ENCODE data around the gene PCNT. TPM values are rescaled to one million over a fixed set of nuclear protein-coding genes. Genes with fewer than 3 reads are reported as not detected.

PCNT gene
- total RNA-seq, 1 experiment from 2014 or later: 38.4 TPM

DNA sequence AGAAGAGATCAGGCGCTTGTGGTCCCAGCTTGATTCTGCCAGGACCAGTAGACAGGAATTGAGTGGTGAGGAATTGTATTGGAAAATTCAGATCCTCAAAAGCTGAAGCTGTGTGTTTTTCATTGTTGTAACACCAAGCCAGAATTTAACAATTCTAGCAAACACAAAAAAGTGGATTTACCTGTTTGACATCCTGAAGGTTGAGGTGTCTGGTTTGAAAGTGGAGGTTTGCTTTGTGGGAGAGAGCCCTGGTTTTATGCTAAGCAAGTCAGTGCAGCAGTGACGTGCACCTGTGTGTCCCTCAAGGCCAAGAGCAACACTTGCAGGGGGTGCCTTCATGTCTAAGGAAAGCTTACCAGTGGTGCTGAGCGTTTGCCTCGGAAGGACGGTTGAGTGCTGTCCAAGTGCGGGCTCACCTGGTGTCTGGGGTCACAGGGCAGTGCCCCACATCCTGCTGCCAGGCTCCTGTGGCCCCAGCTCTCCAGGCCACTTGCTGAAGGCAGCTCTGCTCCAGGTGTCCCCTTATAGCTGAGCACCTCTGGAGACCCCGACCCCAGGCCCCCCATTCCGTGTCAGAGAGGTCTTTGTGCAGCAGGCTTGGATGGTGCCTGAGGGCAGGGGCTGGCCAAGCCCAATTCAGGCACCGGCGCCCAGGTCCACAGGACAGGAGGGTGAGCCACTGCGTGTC, 27.7 kb downstream of the PCNT start:
- Mint-ChIP-seq H3K4me3 (ENCODE audit: unreplicated experiment) (no peak overlapping the region), H3K9me3 (ENCODE audit: unreplicated experiment) (no peaks in the 10 kb centered on the region), H3K27ac (ENCODE audit: unreplicated experiment) (no peak overlapping the region), H3K4me1 (ENCODE audit: low read depth, unreplicated experiment) (no peaks in the 10 kb centered on the region), H3K27me3 (ENCODE audit: insufficient read depth, unreplicated experiment) (no peaks in the 10 kb centered on the region), H3K36me3 (ENCODE audit: insufficient read depth, unreplicated experiment) (peaks cover 60% of the 10 kb centered on the region)
- H3K4me1 ChIP-seq: no peaks in the 10 kb centered on the region
- no peak for DNase-seq
- ChIA-PET POLR2A (no interaction called here), CTCF (interaction anchor here (1.0 kb wide), 1 partner anchor 75 kb away, joined by 3 read pairs; no protein-coding TSS in a partner anchor)
- TF ChIP-seq, protein P1, sequence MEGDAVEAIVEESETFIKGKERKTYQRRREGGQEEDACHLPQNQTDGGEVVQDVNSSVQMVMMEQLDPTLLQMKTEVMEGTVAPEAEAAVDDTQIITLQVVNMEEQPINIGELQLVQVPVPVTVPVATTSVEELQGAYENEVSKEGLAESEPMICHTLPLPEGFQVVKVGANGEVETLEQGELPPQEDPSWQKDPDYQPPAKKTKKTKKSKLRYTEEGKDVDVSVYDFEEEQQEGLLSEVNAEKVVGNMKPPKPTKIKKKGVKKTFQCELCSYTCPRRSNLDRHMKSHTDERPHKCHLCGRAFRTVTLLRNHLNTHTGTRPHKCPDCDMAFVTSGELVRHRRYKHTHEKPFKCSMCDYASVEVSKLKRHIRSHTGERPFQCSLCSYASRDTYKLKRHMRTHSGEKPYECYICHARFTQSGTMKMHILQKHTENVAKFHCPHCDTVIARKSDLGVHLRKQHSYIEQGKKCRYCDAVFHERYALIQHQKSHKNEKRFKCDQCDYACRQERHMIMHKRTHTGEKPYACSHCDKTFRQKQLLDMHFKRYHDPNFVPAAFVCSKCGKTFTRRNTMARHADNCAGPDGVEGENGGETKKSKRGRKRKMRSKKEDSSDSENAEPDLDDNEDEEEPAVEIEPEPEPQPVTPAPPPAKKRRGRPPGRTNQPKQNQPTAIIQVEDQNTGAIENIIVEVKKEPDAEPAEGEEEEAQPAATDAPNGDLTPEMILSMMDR (IDR thresholded peaks at IDR 0.05; ENCODE audit: insufficient read depth in 1 of 2, low read depth in 1 of 2, low read length in 1 of 2, severe bottlenecking in 1 of 2, unreplicated experiment in 1 of 2): no peak
- no peaks in the 10 kb centered on the region for H3K9me3 ChIP-seq
- no TSS peak for BruUV-seq (replicated peaks)
- no peaks in the 10 kb centered on the region for H3K27me3 ChIP-seq (replicated peaks; ENCODE audit: control insufficient read depth, insufficient read depth, low read length)
- peaks cover 2% of the 10 kb centered on the region for H3K36me3 ChIP-seq (ENCODE audit: control insufficient read depth, insufficient read depth, low read length)
- intact Hi-C loops (cut with micrococcal nuclease; ENCODE audit: unreplicated experiment): no loop called here
- H3K4me3 ChIP-seq (ENCODE audit: low read depth, low read length): no peak overlapping the region

DNA sequence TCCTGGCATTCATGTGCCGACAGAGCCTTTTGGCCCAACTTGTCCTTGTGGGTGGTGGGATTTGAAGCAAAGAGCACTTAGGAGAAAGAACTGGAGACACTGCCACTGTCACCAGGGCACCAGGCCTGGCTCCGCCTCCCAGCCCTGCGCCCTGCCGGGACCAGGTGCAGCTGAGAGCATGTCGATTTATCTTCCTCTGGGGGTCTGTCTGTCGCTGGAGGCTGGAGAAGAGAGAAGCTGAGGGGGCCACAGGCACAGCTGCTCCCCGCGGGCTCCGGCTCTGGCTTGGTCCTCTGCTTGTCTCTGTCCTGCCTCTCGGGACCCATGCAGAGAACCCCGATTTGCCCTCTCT, 28.2 kb downstream of the PCNT start:
- intact Hi-C loops (cut with micrococcal nuclease; ENCODE audit: unreplicated experiment): no loop called here
- no peak overlapping the region for H3K27ac Mint-ChIP-seq (ENCODE audit: unreplicated experiment)
- no peak for DNase-seq
- ChIA-PET POLR2A (no interaction called here), CTCF (interaction anchor here (1.0 kb wide), 1 partner anchor 76 kb away, joined by 3 read pairs; no protein-coding TSS in a partner anchor)
- H3K4me3 ChIP-seq (ENCODE audit: low read depth, low read length): no peak overlapping the region
- H3K36me3 ChIP-seq (ENCODE audit: control insufficient read depth, insufficient read depth, low read length): peaks cover 2% of the 10 kb centered on the region
- H3K9me3 Mint-ChIP-seq (ENCODE audit: unreplicated experiment): no peaks in the 10 kb centered on the region
- no peaks in the 10 kb centered on the region for H3K27me3 Mint-ChIP-seq (ENCODE audit: insufficient read depth, unreplicated experiment)
- peaks cover 63% of the 10 kb centered on the region for H3K36me3 Mint-ChIP-seq (ENCODE audit: insufficient read depth, unreplicated experiment)
- TF ChIP-seq, protein P1 (IDR thresholded peaks at IDR 0.05; ENCODE audit: insufficient read depth in 1 of 2, low read depth in 1 of 2, low read length in 1 of 2, severe bottlenecking in 1 of 2, unreplicated experiment in 1 of 2): no peak
- no peaks in the 10 kb centered on the region for H3K9me3 ChIP-seq
- no peaks in the 10 kb centered on the region for H3K4me1 ChIP-seq
- BruUV-seq (replicated peaks): no TSS peak
- H3K4me1 Mint-ChIP-seq (ENCODE audit: low read depth, unreplicated experiment): no peaks in the 10 kb centered on the region
- no peaks in the 10 kb centered on the region for H3K27me3 ChIP-seq (replicated peaks; ENCODE audit: control insufficient read depth, insufficient read depth, low read length)
- no peak overlapping the region for H3K4me3 Mint-ChIP-seq (ENCODE audit: unreplicated experiment)

DNA sequence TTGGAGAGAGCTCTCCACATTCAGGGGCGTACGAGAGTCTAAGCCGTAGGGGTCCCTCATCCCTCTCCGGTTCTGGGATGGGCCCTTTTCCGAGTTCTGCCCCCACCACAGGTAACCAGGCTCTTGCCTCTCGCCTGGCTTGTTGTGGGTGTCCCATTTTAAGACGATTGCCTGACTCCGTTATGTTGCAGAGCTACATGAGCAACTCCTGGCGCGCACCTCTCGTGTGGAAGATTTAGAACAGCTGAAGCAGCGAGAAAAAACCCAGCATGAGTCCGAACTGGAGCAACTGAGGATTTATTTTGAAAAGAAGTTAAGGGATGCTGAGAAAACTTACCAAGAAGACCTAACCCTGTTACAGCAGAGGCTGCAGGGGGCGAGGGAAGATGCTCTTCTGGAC, 29.0 kb downstream of the PCNT start:
- H3K4me3 Mint-ChIP-seq (ENCODE audit: unreplicated experiment): no peak overlapping the region
- Histone ChIP-seq H3K4me3 (ENCODE audit: low read depth, low read length) (no peak overlapping the region), H3K4me1 (no peaks in the 10 kb centered on the region), H3K36me3 (ENCODE audit: control insufficient read depth, insufficient read depth, low read length) (peaks cover 2% of the 10 kb centered on the region), H3K9me3 (no peaks in the 10 kb centered on the region), H3K27me3 (replicated peaks; ENCODE audit: control insufficient read depth, insufficient read depth, low read length) (no peaks in the 10 kb centered on the region)
- DNase-seq: no peak
- H3K4me1 Mint-ChIP-seq (ENCODE audit: low read depth, unreplicated experiment): no peaks in the 10 kb centered on the region
- no peaks in the 10 kb centered on the region for H3K9me3 Mint-ChIP-seq (ENCODE audit: unreplicated experiment)
- H3K36me3 Mint-ChIP-seq (ENCODE audit: insufficient read depth, unreplicated experiment): peaks cover 67% of the 10 kb centered on the region
- BruUV-seq (replicated peaks): no TSS peak
- TF ChIP-seq, protein P1 (IDR thresholded peaks at IDR 0.05; ENCODE audit: insufficient read depth in 1 of 2, low read depth in 1 of 2, low read length in 1 of 2, severe bottlenecking in 1 of 2, unreplicated experiment in 1 of 2): no peak
- no peak overlapping the region for H3K27ac Mint-ChIP-seq (ENCODE audit: unreplicated experiment)
- ChIA-PET POLR2A (no interaction called here), CTCF (no interaction called here)
- H3K27me3 Mint-ChIP-seq (ENCODE audit: insufficient read depth, unreplicated experiment): no peaks in the 10 kb centered on the region
- intact Hi-C loops (cut with micrococcal nuclease; ENCODE audit: unreplicated experiment): no loop called here
